GM19025 (cell line): ENCODE measurements around the gene P3R3URF.
A peak's percentile ranks its signal among the peaks of the same experiment; 100 is the strongest.

Experiments
- ATAC-seq: cut with Tn5 transposase; IDR thresholded peaks from one replicate; pipeline ENCODE4 v1.9.1; 2021; ENCODE audit warnings: mild to moderate bottlenecking, low read depth, moderate library complexity; ENCODE audit not compliant: unreplicated experiment

Gene P3R3URF

GRCh38 chr1:46174448-46175231 is 1.6 kb downstream of the P3R3URF start, which contains the start of gene TSPAN1:
TSPAN1 (plus strand) TSS chr1:46175087; CDS start chr1:46181108, 6,021 bp downstream.
- no peak for ATAC-seq

DNA sequence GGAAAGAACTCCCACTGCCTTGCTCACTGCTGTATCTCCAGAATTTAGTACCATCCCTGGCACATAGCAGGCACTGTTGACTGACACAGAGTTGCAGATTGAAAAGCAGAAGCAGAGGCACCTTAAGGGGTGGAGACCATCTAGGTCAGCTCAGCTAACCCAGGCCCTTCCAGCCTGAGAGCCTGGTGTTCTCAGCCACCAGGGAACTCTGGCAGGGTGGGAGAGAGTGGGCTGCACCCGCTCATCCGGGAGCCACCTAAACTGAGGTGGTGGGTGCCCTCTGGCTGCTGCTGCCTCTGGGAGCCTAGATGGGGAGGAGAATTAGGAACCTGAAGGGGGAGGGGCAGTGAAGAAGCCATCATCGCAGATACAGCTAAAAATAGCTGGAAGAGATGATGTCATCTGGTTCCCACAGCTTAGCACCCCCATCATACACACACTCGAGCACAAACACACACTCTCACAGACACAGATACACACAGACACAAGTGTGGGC is 2.9 kb downstream of the P3R3URF start:
- ATAC-seq = no peak

GRCh38 chr1:46172321-46172720 is 4.0 kb downstream of the P3R3URF start:
- no peak for ATAC-seq

GRCh38 chr1:46171871-46172270 is 4.4 kb downstream of the P3R3URF start:
- ATAC-seq = no peak

GRCh38 chr1:46171351-46171750 is 4.9 kb downstream of the P3R3URF start:
- no peak for ATAC-seq

- ATAC-seq = no peak
Observed at GRCh38 chr1:46169811-46170454, 6.4 kb downstream of the P3R3URF start.

- ATAC-seq = no peak
Observed at GRCh38 chr1:46168477-46168876, 7.8 kb downstream of the P3R3URF start.

GRCh38 chr1:46166521-46167462 is 9.5 kb downstream of the P3R3URF start:
- no peak for ATAC-seq

DNA sequence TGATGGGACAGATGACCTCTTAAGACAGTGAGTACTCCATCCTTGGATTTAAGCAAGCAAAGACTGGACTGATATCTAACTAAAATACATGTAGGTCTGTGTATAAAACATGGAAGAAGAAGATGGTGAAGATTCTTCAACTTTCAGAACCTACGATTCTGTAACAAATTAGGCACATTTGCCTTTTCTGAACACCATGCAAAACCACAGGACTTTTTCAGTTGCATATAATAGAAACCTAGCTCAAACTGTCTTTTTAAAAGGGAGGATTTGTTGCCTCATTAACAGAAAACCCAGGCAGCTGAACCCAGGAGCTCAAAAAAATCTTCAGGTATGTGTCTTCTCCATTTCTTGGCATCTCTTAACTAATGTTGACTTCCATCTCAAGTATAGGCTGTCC is 16.1 kb downstream of the P3R3URF start:
- ATAC-seq = no peak

DNA sequence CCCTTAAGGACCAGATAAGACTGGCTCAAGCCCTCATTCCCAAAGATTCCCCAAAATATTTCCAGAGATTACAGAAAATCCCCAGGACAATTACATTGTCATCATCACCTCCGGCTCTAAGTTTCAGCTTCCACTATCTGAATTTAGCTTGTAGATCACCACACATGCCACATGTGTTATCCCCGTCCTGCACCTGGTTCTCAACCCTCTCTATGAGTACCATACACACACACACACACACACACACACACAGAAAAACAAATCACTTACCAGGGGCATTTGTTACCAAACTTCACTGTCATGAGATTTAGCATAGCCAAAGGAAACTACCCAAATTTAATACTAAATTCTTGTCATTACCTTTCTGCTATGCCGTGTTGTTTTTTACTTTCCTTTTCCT is 16.8 kb downstream of the P3R3URF start:
- ATAC-seq = no peak

DNA sequence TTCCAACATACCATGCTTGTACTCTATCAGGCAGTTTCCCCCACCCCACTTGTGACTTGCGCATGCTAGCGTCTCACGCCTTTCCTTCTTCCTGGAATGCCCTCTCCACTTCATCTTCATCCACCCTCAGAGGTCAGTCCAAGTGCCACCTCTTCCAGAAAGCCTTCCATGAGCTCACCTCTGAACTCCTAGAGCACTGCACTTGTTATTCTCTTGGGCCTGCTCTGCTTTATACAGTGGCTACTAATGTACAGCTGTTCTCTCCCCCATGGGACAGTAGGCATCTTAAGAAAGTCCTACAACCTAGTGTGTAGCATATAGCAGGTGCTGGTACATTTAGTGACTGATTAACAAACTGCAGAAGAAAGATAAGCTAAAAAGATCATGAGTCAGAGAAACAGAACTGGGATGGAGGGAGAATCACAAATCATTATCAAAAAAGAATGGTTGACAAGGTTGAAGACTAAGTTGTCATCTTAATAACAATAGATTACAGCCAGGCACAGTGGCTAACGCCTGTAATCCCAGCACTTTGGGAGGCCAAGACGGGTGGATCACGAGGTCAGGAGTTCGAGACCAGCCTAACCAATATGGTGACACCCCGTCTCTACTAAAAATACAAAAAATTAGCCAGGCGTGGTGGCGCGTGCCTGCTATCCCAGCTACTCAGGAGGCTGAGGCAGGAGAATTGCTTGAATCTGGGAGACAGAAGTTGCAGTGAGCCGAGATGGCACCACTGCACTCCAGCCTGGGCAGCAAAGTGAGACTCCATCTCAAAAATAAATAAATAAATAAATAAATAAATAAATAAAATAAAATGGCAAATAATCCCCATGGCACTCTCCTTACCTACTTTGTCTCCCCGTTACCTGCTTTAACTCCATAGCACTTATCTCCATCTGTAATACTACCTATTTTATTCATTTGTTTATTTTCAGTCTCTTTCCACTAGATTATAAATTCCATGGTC is 17.7 kb downstream of the P3R3URF start:
- peak; percentile 84 for ATAC-seq

GRCh38 chr1:46157916-46158311 is 18.4 kb downstream of the P3R3URF start:
- ATAC-seq = no peak

GRCh38 chr1:46153732-46154131 is 22.6 kb downstream of the P3R3URF start:
- ATAC-seq = no peak

DNA sequence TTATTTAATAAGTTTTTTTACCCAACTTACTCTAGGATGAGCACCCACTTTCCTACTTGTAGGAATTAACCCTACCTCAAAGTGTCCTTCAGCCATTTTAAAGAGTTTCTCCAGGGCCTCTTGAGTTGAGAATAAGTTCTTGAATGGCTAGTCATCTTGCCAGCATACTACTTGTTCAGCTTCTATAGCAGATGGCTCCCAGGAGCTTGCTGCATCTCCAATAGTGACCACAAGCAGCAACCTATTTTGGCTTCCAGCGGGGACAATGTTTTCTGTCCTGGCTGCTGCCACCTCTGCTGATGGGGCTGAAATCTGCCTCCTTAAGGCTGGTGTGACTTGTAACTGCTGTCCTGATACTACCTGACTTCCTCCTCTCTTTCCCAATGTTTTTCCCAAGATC is 23.1 kb downstream of the P3R3URF start:
- ATAC-seq = no peak

DNA sequence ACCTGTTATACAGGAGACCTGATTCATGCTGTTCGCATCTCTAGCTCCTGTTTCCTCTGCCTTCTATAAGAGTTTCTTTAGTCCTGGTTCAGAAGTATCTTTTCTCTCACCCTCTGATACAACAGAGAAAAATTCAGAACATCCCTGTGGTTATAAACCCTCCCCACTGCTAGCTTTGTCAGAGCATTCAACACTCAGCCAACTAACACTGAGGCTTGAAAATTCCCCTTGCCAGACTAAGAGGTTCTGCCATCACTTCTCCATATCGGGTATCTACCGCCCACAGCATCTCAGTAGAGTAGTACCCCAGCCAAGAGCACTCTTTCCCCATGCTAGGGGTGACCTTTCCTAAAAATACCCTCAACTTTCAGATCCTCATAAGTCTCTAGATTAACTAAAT is 24.3 kb downstream of the P3R3URF start:
- ATAC-seq = no peak

GRCh38 chr1:46150085-46150484 is 26.2 kb downstream of the P3R3URF start:
- ATAC-seq = no peak

GRCh38 chr1:46148318-46148717 is 28.0 kb downstream of the P3R3URF start:
- no peak for ATAC-seq

- ATAC-seq = no peak
Observed at GRCh38 chr1:46137916-46138315, 38.4 kb downstream of the P3R3URF start.

- ATAC-seq = no peak
Observed at GRCh38 chr1:46136711-46137110, 39.6 kb downstream of the P3R3URF start.
